ENCODE data around the gene PRRX1. TPM values are rescaled to one million over a fixed set of nuclear protein-coding genes. Genes with fewer than 3 reads are reported as not detected.

PRRX1 gene
- total RNA-seq, 4 donors from 2014 or later, result 1.0 to 30.5 (median 2.2) TPM

GRCh38 chr1:170678027-170678600, 14.2 kb downstream of the PRRX1 start:
- no peak overlapping the region for H3K4me3 ChIP-seq
- no peak overlapping the region for H3K27ac ChIP-seq
- H3K27me3 ChIP-seq, result no peaks in the 10 kb centered on the region
- H3K4me1 ChIP-seq, result no peaks in the 10 kb centered on the region
- no peaks in the 10 kb centered on the region for H3K9me3 ChIP-seq
- TF ChIP-seq CTCF (IDR thresholded peaks at IDR 0.05) (no peak), POLR2A (IDR thresholded peaks at IDR 0.05) (no peak)
- H3K36me3 ChIP-seq, result no peaks in the 10 kb centered on the region
- DNase-seq, result no peak

- no peaks in the 10 kb centered on the region for H3K36me3 ChIP-seq
- H3K4me3 ChIP-seq, result no peak overlapping the region
- H3K27ac ChIP-seq, result no peak overlapping the region
- H3K27me3 ChIP-seq, result no peaks in the 10 kb centered on the region
- H3K4me1 ChIP-seq, result no peaks in the 10 kb centered on the region
- no peaks in the 10 kb centered on the region for H3K9me3 ChIP-seq
- no peak for DNase-seq
- TF ChIP-seq CTCF (IDR thresholded peaks at IDR 0.05) (no peak), POLR2A (IDR thresholded peaks at IDR 0.05) (no peak)
Observed at GRCh38 chr1:170680428-170680827, 16.5 kb downstream of the PRRX1 start.

- no peak overlapping the region for H3K4me3 ChIP-seq
- no peak overlapping the region for H3K27ac ChIP-seq
- H3K27me3 ChIP-seq, result no peaks in the 10 kb centered on the region
- TF ChIP-seq POLR2A (IDR thresholded peaks at IDR 0.05) (no peak), CTCF (IDR thresholded peaks at IDR 0.05) (no peak)
- no peaks in the 10 kb centered on the region for H3K36me3 ChIP-seq
- no peaks in the 10 kb centered on the region for H3K4me1 ChIP-seq
- no peaks in the 10 kb centered on the region for H3K9me3 ChIP-seq
- DNase-seq, result no peak
Observed at GRCh38 chr1:170682169-170682568, 18.2 kb downstream of the PRRX1 start.

GRCh38 chr1:170682809-170683208, 18.9 kb downstream of the PRRX1 start:
- no peak for TF ChIP-seq POLR2A (IDR thresholded peaks at IDR 0.05)
- TF ChIP-seq CTCF (IDR thresholded peaks at IDR 0.05), result no peak
- Histone ChIP-seq H3K4me3 (no peak overlapping the region), H3K4me1 (no peaks in the 10 kb centered on the region), H3K9me3 (no peaks in the 10 kb centered on the region), H3K27ac (no peak overlapping the region), H3K36me3 (no peaks in the 10 kb centered on the region), H3K27me3 (no peaks in the 10 kb centered on the region)
- DNase-seq, result no peak

- no peaks in the 10 kb centered on the region for H3K4me1 ChIP-seq
- no peak overlapping the region for H3K27ac ChIP-seq
- H3K36me3 ChIP-seq, result no peaks in the 10 kb centered on the region
- H3K9me3 ChIP-seq, result no peaks in the 10 kb centered on the region
- TF ChIP-seq CTCF (IDR thresholded peaks at IDR 0.05), result no peak
- TF ChIP-seq POLR2A (IDR thresholded peaks at IDR 0.05), result no peak
- DNase-seq, result no peak
- no peaks in the 10 kb centered on the region for H3K27me3 ChIP-seq
- no peak overlapping the region for H3K4me3 ChIP-seq
Observed at GRCh38 chr1:170685166-170685565, 21.2 kb downstream of the PRRX1 start.

- TF ChIP-seq POLR2A (IDR thresholded peaks at IDR 0.05) (no peak), CTCF (IDR thresholded peaks at IDR 0.05) (no peak)
- Histone ChIP-seq H3K27me3 (no peaks in the 10 kb centered on the region), H3K27ac (no peak overlapping the region), H3K4me3 (no peak overlapping the region), H3K9me3 (no peaks in the 10 kb centered on the region), H3K36me3 (no peaks in the 10 kb centered on the region), H3K4me1 (no peaks in the 10 kb centered on the region)
- no peak for DNase-seq
Observed at GRCh38 chr1:170686291-170686690, 22.4 kb downstream of the PRRX1 start.

Measured in Peyer's patch (tissue), 4 donors.